T follicular helper cell (primary cell): ENCODE data around the gene ZWINT.

ENCODE experiments used
- DNase-seq: peaks from one replicate; pipeline ENCODE4 v3.0.0-alpha.2; 2020; ENCODE audit warnings: low read depth
- total RNA-seq, 2 experiments: gene quantifications; one replicate each; lab custom pipeline; 2026; lab: John Stamatoyannopoulos, UW

ZWINT gene
- 2.8 to 13.0 reads per million in 2 experiments for total RNA-seq

GRCh38 chr10:56360967-56361612 lies at the start of gene ZWINT:
ZWINT (minus strand) TSS chr10:56361259; CDS start chr10:56361236, 23 bp downstream.
- DNase-seq = peak; percentile 88

GRCh38 chr10:56383806-56384205 lies 22.7 kb upstream of the ZWINT start:
- no peak for DNase-seq

GRCh38 chr10:56370217-56371113 lies 9.4 kb upstream of the ZWINT start:
- no peak for DNase-seq

GRCh38 chr10:56360583-56360966 lies 484 bp downstream of the ZWINT start:
- DNase-seq = no peak

GRCh38 chr10:56359837-56360236 lies 1.2 kb downstream of the ZWINT start:
- DNase-seq = no peak

GRCh38 chr10:56357018-56357417 lies 4.0 kb downstream of the ZWINT start:
- no peak for DNase-seq

GRCh38 chr10:56351909-56352630 lies 9.0 kb downstream of the ZWINT start:
- DNase-seq = no peak

- DNase-seq = no peak
Observed at GRCh38 chr10:56349611-56350010, 11.4 kb downstream of the ZWINT start.

GRCh38 chr10:56348101-56348500 lies 13.0 kb downstream of the ZWINT start:
- DNase-seq = no peak

- no peak for DNase-seq
Observed at GRCh38 chr10:56346845-56347415, 14.1 kb downstream of the ZWINT start.

- DNase-seq = no peak
Observed at GRCh38 chr10:56341612-56342011, 19.4 kb downstream of the ZWINT start.

- DNase-seq = no peak
Observed at GRCh38 chr10:56329961-56330360, 31.1 kb downstream of the ZWINT start.

- no peak for DNase-seq
Observed at GRCh38 chr10:56327118-56327517, 33.9 kb downstream of the ZWINT start.

- no peak for DNase-seq
Observed at GRCh38 chr10:56319386-56319785, 41.7 kb downstream of the ZWINT start.

- no peak for DNase-seq
Observed at GRCh38 chr10:56318816-56319215, 42.2 kb downstream of the ZWINT start.

- DNase-seq = no peak
Observed at GRCh38 chr10:56317603-56318002, 43.5 kb downstream of the ZWINT start.

- DNase-seq = no peak
Observed at GRCh38 chr10:56316603-56317002, 44.5 kb downstream of the ZWINT start.
